Stimulated activated CD8-positive, alpha-beta memory T cell treated with anti-CD3 and anti-CD28 coated beads, Interleukin-7, amount 100 ng/mL, for 48 hours (primary cell): ENCODE data around the gene TMEM14C.

Experiments
- DNase-seq, 2 donors: peaks; one replicate each; pipeline ENCODE4 v3.0.0-alpha.2; 2020; ENCODE audit warnings: low read depth in 1 of 2; ENCODE audit errors: extremely low read depth in 1 of 2

TMEM14C gene

GRCh38 chr6:10759312-10759839 is 36.5 kb downstream of the TMEM14C start:
- no peak for DNase-seq

DNA sequence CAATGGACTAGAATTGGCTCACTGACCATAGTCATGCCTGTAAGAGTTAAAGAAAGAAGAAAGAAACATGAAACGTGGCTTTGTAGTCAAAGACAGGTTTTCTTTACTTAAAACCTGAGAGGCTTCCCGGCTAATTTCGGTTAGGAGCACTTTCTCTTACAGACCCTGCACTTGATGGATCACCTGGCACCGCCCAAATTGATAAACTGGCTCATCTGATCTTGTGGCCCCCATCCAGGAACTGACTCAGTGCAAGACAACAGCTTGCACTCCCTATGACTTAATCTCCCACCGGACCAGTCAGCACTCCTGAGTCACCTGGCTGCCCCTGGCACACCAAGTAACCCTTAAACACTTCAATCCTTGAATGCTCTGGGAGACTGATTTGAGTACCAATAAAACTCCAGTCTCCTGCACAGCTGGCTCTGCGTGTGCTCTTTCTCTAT is 37.0 kb downstream of the TMEM14C start:
- peak in 1 of 2 donors; percentile 20 for DNase-seq

DNA sequence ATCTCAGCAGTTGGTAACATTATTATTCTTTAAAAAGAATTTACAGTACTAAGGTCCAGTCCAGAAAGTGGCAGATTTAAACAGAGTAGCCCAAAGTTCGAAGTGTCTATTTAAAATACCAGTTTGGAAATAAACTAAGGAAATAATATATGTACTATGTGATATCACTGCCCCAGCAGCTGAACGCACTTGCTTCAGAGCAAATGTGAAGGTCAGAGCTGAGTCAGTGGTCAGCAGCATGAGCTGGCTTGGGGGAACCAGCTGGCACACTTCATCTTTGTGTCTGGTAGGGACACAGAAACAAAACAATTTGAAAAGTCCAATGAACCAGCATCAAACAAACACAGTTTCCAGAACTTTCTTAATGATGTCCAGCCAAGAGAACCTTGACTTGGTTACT is 40.1 kb downstream of the TMEM14C start:
- DNase-seq: no peak

- DNase-seq: no peak
Measured at GRCh38 chr6:10769419-10769818, 46.5 kb downstream of the TMEM14C start.

GRCh38 chr6:10771371-10771894 is 48.6 kb downstream of the TMEM14C start:
- no peak for DNase-seq

DNA sequence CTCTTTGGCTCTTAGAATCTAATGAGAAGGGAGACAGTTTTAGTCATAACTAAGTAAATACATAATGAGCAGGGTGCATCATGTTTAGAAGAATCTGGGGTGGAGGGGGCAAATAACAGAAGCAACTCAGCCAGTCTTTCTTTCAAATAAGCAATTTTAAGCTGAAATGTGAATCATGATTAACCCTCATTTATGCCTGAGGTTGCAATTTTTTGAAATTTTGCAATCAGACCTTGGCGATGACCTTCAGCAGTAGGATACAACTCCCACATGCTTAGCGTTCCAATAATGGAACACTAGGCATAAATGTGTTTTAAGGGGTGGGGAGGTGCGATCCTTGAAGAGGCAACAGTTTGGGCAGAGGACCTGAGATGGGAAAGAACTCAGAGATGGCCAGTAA is 55.4 kb downstream of the TMEM14C start:
- no peak for DNase-seq

DNA sequence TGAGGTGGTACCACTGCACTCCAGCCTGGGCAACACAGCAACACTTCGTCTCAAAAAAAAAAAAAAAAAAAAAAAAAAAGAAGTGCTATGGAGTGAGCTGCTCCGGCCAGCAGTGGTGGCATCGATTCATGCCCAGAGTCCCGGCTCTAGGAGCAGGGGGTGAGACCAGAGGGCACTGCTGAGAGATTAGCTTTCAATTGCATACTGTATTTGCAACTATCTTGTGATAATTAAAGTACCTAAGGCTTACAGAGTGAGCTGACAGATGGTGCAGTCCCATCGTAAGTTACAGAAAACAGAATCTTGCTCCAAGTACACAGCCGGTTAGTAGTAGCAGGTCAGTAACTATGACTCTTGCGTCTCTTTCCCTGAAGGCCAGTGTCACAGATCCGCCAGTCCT is 56.2 kb downstream of the TMEM14C start:
- no peak for DNase-seq
